ENCODE data around the gene MEX3A.

The MEX3A gene

DNA sequence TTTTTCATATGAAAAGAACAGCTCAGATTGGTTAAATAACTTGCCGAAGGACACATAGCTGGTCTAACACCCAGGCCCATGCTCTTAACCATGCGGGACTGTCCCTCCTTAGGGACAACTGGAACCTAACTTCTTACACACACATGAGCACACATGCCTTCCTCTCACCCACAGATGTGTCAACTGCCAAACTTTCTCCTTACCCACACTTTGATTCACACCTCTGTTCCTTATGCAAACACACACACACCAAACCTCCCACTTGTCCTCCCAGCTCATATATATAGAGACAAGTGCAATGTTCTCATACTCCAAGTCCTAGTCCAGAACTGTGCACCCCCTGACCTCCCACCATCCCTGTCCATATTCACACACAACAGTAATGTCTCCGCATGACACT lies 17.1 kb downstream of the MEX3A start:
- Histone ChIP-seq H3K9ac (ENCODE audit: low read depth, low read length, poor library complexity, severe bottlenecking) (no peak overlapping the region), H3K4me3 (ENCODE audit: low read length, poor library complexity, severe bottlenecking) (no peak overlapping the region), H3K9me2 (replicated peaks; ENCODE audit: low read depth, low read length) (no peaks in the 10 kb centered on the region), H3K4me2 (ENCODE audit: low read depth, low read length, poor library complexity, severe bottlenecking) (no peak overlapping the region), H3F3A (ENCODE audit: low read depth) (no peaks in the 10 kb centered on the region), H3K36me3 (ENCODE audit: insufficient read depth, low read length) (no peaks in the 10 kb centered on the region), H3K4me1 (ENCODE audit: insufficient read depth, low read length, poor library complexity, severe bottlenecking) (no peaks in the 10 kb centered on the region), H4K20me1 (ENCODE audit: insufficient read depth, low read length, poor library complexity, severe bottlenecking) (no peaks in the 10 kb centered on the region), H3K27me3 (ENCODE audit: insufficient read depth, low read length, poor library complexity, severe bottlenecking) (no peaks in the 10 kb centered on the region), H2AFZ (ENCODE audit: low read length) (no peak overlapping the region), H3K79me2 (ENCODE audit: insufficient read depth, low read length) (no peaks in the 10 kb centered on the region), H3K9me3 (ENCODE audit: insufficient read depth, low read depth, low read length) (no peaks in the 10 kb centered on the region)
- no peak for TF ChIP-seq EZH2phosphoT487 (IDR thresholded peaks at IDR 0.05; ENCODE audit: borderline replicate concordance)
- no peak for TF ChIP-seq CTCF (conservative IDR thresholded peaks at IDR 0.05; ENCODE audit: low read length)

- H4K20me1 ChIP-seq (ENCODE audit: insufficient read depth, low read length, poor library complexity, severe bottlenecking) = no peaks in the 10 kb centered on the region
- TF ChIP-seq CTCF (conservative IDR thresholded peaks at IDR 0.05; ENCODE audit: low read length) (no peak), EZH2phosphoT487 (IDR thresholded peaks at IDR 0.05; ENCODE audit: borderline replicate concordance) (no peak)
Measured at GRCh38 chr1:156064615-156065014, 17.6 kb downstream of the MEX3A start.

GRCh38 chr1:156063997-156064285 lies 18.3 kb downstream of the MEX3A start:
- no peak for TF ChIP-seq EZH2phosphoT487 (IDR thresholded peaks at IDR 0.05; ENCODE audit: borderline replicate concordance)
- no peak for TF ChIP-seq CTCF (conservative IDR thresholded peaks at IDR 0.05; ENCODE audit: low read length)
- Histone ChIP-seq H3K79me2 (ENCODE audit: insufficient read depth, low read length) (no peaks in the 10 kb centered on the region), H3K9me3 (ENCODE audit: insufficient read depth, low read depth, low read length) (no peaks in the 10 kb centered on the region), H3K4me1 (ENCODE audit: insufficient read depth, low read length, poor library complexity, severe bottlenecking) (no peaks in the 10 kb centered on the region), H3K4me3 (ENCODE audit: low read length, poor library complexity, severe bottlenecking) (no peak overlapping the region), H3K9ac (ENCODE audit: low read depth, low read length, poor library complexity, severe bottlenecking) (no peak overlapping the region), H3F3A (ENCODE audit: low read depth) (no peaks in the 10 kb centered on the region), H3K36me3 (ENCODE audit: insufficient read depth, low read length) (no peaks in the 10 kb centered on the region), H3K27me3 (ENCODE audit: insufficient read depth, low read length, poor library complexity, severe bottlenecking) (no peaks in the 10 kb centered on the region), H3K4me2 (ENCODE audit: low read depth, low read length, poor library complexity, severe bottlenecking) (no peak overlapping the region), H4K20me1 (ENCODE audit: insufficient read depth, low read length, poor library complexity, severe bottlenecking) (no peaks in the 10 kb centered on the region), H3K9me2 (replicated peaks; ENCODE audit: low read depth, low read length) (no peaks in the 10 kb centered on the region), H2AFZ (ENCODE audit: low read length) (no peak overlapping the region)

More at GRCh38 chr1:156064615-156065014, 17.6 kb downstream of the MEX3A start:
- Histone ChIP-seq H3F3A (ENCODE audit: low read depth) (no peaks in the 10 kb centered on the region), H3K9ac (ENCODE audit: low read depth, low read length, poor library complexity, severe bottlenecking) (no peak overlapping the region), H3K4me3 (ENCODE audit: low read length, poor library complexity, severe bottlenecking) (no peak overlapping the region), H3K27me3 (ENCODE audit: insufficient read depth, low read length, poor library complexity, severe bottlenecking) (no peaks in the 10 kb centered on the region), H3K79me2 (ENCODE audit: insufficient read depth, low read length) (no peaks in the 10 kb centered on the region), H2AFZ (ENCODE audit: low read length) (no peak overlapping the region), H3K4me2 (ENCODE audit: low read depth, low read length, poor library complexity, severe bottlenecking) (no peak overlapping the region), H3K4me1 (ENCODE audit: insufficient read depth, low read length, poor library complexity, severe bottlenecking) (no peaks in the 10 kb centered on the region), H3K36me3 (ENCODE audit: insufficient read depth, low read length) (no peaks in the 10 kb centered on the region), H3K9me2 (replicated peaks; ENCODE audit: low read depth, low read length) (no peaks in the 10 kb centered on the region), H3K9me3 (ENCODE audit: insufficient read depth, low read depth, low read length) (no peaks in the 10 kb centered on the region)
